Caco-2 (cell line): ENCODE measurements around the gene KAT8. TPM values are rescaled to one million over a fixed set of nuclear protein-coding genes. Genes with fewer than 3 reads are reported as not detected.

ENCODE experiments used
- BruUV-seq: library from RNA; stranded (reverse); fragments of 400-500 nt; replicated peaks from 2 replicates; lab custom pipeline; 2021; lab: Mats Ljungman, UMichigan
- CTCF ChIA-PET: fragments of 300-600 bp; sonication (Branson Sonifier 250); formaldehyde crosslinking; loops from one replicate; lab custom pipeline; 2022; ENCODE audit warnings: antibody characterized with exemption; lab: Charles Lee
- POLR2A ChIA-PET: fragments of 300-600 bp; sonication (Branson Sonifier 250); formaldehyde crosslinking; loops from one replicate; lab custom pipeline; 2022; ENCODE audit warnings: antibody characterized with exemption; lab: Charles Lee
- DNase-seq, 2 experiments: peaks; one replicate each; pipeline versions ENCODE4 v3.0.0 to v3.0.0-alpha.2; 2020 to 2022
- H3K27me3 ChIP-seq: replicated peaks from 2 replicates; pipeline ENCODE4 v1.6.0; 2011; ENCODE audit warnings: low read length; ENCODE audit not compliant: control insufficient read depth, insufficient read depth
- H3K36me3 ChIP-seq: 2 replicates; pipeline ENCODE4 v1.5.1; 2011; ENCODE audit warnings: low read length; ENCODE audit not compliant: control insufficient read depth, insufficient read depth
- H3K4me1 ChIP-seq: fragments of 250-450 bp; sonication (Bioruptor Pico); 2 replicates; pipeline ENCODE4 v1.5.1; 2020; ENCODE audit warnings: mild to moderate bottlenecking
- H3K4me3 ChIP-seq: 2 replicates; pipeline ENCODE4 v1.5.1; 2011; ENCODE audit warnings: low read depth, mild to moderate bottlenecking, control low read depth, low read length
- H3K9me3 ChIP-seq: fragments of 250-450 bp; sonication (Bioruptor Pico); 2 replicates; pipeline ENCODE4 v1.5.1; 2020; ENCODE audit warnings: mild to moderate bottlenecking, moderate library complexity
- H3K27ac Mint-ChIP-seq: one replicate; pipeline ENCODE4 v1.8.0; 2022; ENCODE audit warnings: mixed read lengths; ENCODE audit not compliant: unreplicated experiment
- H3K27me3 Mint-ChIP-seq: one replicate; pipeline ENCODE4 v1.8.0; 2022; ENCODE audit warnings: mixed read lengths; ENCODE audit not compliant: insufficient read depth, unreplicated experiment
- H3K36me3 Mint-ChIP-seq: one replicate; pipeline ENCODE4 v1.8.0; 2022; ENCODE audit warnings: mild to moderate bottlenecking, mixed read lengths; ENCODE audit not compliant: insufficient read depth, unreplicated experiment
- H3K4me1 Mint-ChIP-seq: one replicate; pipeline ENCODE4 v1.8.0; 2022; ENCODE audit warnings: low read depth, mixed read lengths; ENCODE audit not compliant: unreplicated experiment
- H3K4me3 Mint-ChIP-seq: one replicate; pipeline ENCODE4 v1.8.0; 2022; ENCODE audit warnings: mild to moderate bottlenecking, moderate library complexity, mixed read lengths; ENCODE audit not compliant: unreplicated experiment
- H3K9me3 Mint-ChIP-seq: one replicate; pipeline ENCODE4 v1.8.0; 2022; ENCODE audit warnings: mixed read lengths; ENCODE audit not compliant: unreplicated experiment
- CTCF ChIP-seq, 2 experiments: fragments of 200-600 bp in 1 of 2; IDR thresholded peaks; 1 replicate in 1 of 2; 2 replicates in 1 of 2; pipeline versions ENCODE4 v1.5.1 to v1.8.0; 2011 to 2022; ENCODE audit warnings: antibody characterized with exemption in 1 of 2, control low read depth in 1 of 2, inconsistent platforms in 1 of 2, low read depth in 1 of 2, low read length in 1 of 2, mild to moderate bottlenecking in 1 of 2, moderate library complexity in 1 of 2; ENCODE audit not compliant: insufficient read depth in 1 of 2, severe bottlenecking in 1 of 2, unreplicated experiment in 1 of 2
- intact Hi-C: fragments of 100-400 bp; cut with micrococcal nuclease; formaldehyde crosslinking; loops from one replicate; pipeline ENCODE4 v1.10.0; 2022; ENCODE audit not compliant: unreplicated experiment
- total RNA-seq: library from RNA; stranded (reverse); gene quantifications from 2 replicates; pipeline ENCODE4 v1.2.3, GENCODE V29; 2022

KAT8 gene
- total RNA-seq, 1 experiment from 2014 or later = 46.2 TPM

DNA sequence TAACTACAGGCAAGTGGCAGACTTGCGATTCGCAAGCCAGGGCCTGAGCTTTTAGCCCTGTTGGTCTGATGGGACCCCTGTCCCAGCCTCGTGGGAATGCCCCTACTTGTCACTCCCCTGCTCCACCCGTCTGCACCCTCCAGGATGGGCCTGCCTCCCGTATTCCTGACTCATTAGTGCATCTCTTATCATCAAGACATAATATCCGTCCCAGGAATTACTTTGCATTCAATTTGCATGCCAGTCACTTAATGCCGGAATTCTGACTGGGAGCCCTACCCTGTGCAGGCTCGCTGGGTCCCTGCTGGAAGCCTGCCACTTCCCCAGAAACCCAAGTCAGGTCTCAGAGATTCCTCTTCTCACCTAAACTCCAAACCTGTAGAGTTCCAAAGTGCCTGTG, 32.1 kb upstream of the KAT8 start:
- intact Hi-C loops = no loop called here
- no peak for TF ChIP-seq CTCF (IDR thresholded peaks at IDR 0.05; ENCODE audit: insufficient read depth in 1 of 2, low read depth in 1 of 2, low read length in 1 of 2, severe bottlenecking in 1 of 2, unreplicated experiment in 1 of 2)
- H3K9me3 Mint-ChIP-seq = no peaks in the 10 kb centered on the region
- no peak overlapping the region for H3K4me3 Mint-ChIP-seq
- ChIA-PET POLR2A (interaction anchor here (0.6 kb wide), 1 partner anchor 77 kb away, joined by 3 read pairs; no protein-coding TSS in a partner anchor), CTCF (interaction anchor here (0.9 kb wide), 1 partner anchor 56 kb away, joined by 4 read pairs; no protein-coding TSS in a partner anchor)
- Histone ChIP-seq H3K4me3 (no peak overlapping the region), H3K36me3 (no peaks in the 10 kb centered on the region; the same call in 1 of the 2 replicates), H3K4me1 (no peaks in the 10 kb centered on the region), H3K27me3 (no peaks in the 10 kb centered on the region), H3K9me3 (no peaks in the 10 kb centered on the region)
- H3K36me3 Mint-ChIP-seq = peaks cover 32% of the 10 kb centered on the region
- H3K4me1 Mint-ChIP-seq = no peaks in the 10 kb centered on the region
- no TSS peak for BruUV-seq
- no peaks in the 10 kb centered on the region for H3K27me3 Mint-ChIP-seq
- no peak for DNase-seq
- no peak overlapping the region for H3K27ac Mint-ChIP-seq

DNA sequence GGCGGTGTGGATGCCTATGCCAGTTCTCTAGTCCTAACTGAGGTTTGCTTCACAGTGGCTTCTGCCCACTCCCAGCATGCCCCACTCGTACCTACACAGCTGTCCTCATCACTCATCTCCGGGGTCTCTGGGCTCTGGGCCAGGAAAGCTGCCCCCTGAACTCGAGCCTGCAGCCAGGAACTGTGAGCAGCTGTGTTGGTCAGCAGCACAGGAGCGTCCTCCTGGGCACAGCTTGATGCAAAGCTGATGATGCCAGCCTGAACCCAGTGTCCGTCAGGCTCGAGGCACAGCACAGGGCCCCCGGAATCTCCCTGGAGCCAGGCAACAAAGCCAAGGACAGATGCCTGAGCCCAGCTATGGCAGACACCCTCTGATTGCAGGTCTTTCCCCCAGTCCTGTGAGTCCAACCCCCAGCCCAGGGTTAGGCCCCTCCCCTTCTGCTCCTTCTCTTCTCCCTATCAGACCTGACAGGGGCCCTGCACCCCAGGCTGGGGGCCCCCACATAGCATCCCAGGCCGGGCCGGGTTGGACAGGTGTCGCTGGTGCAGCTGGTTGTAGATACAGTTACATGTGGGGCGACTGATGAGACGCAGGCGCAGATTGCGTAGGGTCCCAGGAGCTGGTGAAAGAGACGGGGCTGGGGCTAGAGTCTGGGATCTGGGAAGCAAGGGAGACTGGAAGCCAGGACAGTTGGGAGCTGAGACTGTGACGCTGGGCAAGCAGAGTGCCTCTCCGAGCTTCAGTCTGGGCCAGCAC, 31.4 kb upstream of the KAT8 start:
- no peaks in the 10 kb centered on the region for H3K9me3 ChIP-seq
- no peaks in the 10 kb centered on the region for H3K4me1 ChIP-seq
- no peak overlapping the region for H3K4me3 ChIP-seq
- H3K27me3 ChIP-seq = no peaks in the 10 kb centered on the region
- H3K36me3 ChIP-seq = no peaks in the 10 kb centered on the region; the same call in 1 of the 2 replicates
- CTCF ChIA-PET = no interaction called here
- POLR2A ChIA-PET = no interaction called here
- intact Hi-C loops = no loop called here
- no peak for DNase-seq
- H3K27me3 Mint-ChIP-seq = no peaks in the 10 kb centered on the region
- H3K4me3 Mint-ChIP-seq = no peak overlapping the region
- no peaks in the 10 kb centered on the region for H3K4me1 Mint-ChIP-seq
- no peaks in the 10 kb centered on the region for H3K9me3 Mint-ChIP-seq
- BruUV-seq = no TSS peak
- no peak for TF ChIP-seq CTCF (IDR thresholded peaks at IDR 0.05; ENCODE audit: insufficient read depth in 1 of 2, low read depth in 1 of 2, low read length in 1 of 2, severe bottlenecking in 1 of 2, unreplicated experiment in 1 of 2)
- no peak overlapping the region for H3K27ac Mint-ChIP-seq
- H3K36me3 Mint-ChIP-seq = peaks cover 31% of the 10 kb centered on the region

- H3K36me3 ChIP-seq = no peaks in the 10 kb centered on the region; the same call in 1 of the 2 replicates
- no peak overlapping the region for H3K4me3 ChIP-seq
- H3K9me3 ChIP-seq = no peaks in the 10 kb centered on the region
- H3K4me3 Mint-ChIP-seq = no peak overlapping the region
- H3K4me1 ChIP-seq = no peaks in the 10 kb centered on the region
- H3K27ac Mint-ChIP-seq = no peak overlapping the region
- intact Hi-C loops = no loop called here
- DNase-seq = no peak
- H3K9me3 Mint-ChIP-seq = no peaks in the 10 kb centered on the region
- ChIA-PET POLR2A (no interaction called here), CTCF (no interaction called here)
- peaks cover 31% of the 10 kb centered on the region for H3K36me3 Mint-ChIP-seq
- TF ChIP-seq CTCF (IDR thresholded peaks at IDR 0.05; ENCODE audit: insufficient read depth in 1 of 2, low read depth in 1 of 2, low read length in 1 of 2, severe bottlenecking in 1 of 2, unreplicated experiment in 1 of 2) = no peak
- no peaks in the 10 kb centered on the region for H3K27me3 Mint-ChIP-seq
- no peaks in the 10 kb centered on the region for H3K4me1 Mint-ChIP-seq
- BruUV-seq = no TSS peak
- no peaks in the 10 kb centered on the region for H3K27me3 ChIP-seq
Measured at GRCh38 chr16:31086629-31086906, 30.9 kb upstream of the KAT8 start.
